SU-DHL-6 (cell line): ENCODE data around the gene NFKBIE.
"Not testable (repeated sequence)": the region's sequence is repeated elsewhere in the genome, so short reads cannot be mapped to it uniquely, and the experiment has no call there.

ENCODE experiments used
- H2AFZ ChIP-seq: fragments of 200-600 bp; sonication (generic); 2 replicates; pipeline ENCODE4 v1.6.1; 2014; ENCODE audit warnings: low read depth, mild to moderate bottlenecking, moderate library complexity, mixed read lengths, antibody characterized with exemption, low read length; ENCODE audit not compliant: severe bottlenecking
- H3F3A ChIP-seq: fragments of 200-600 bp; shearing (Covaris generic); 2 replicates; pipeline ENCODE4 v1.6.0; 2016; ENCODE audit warnings: antibody characterized with exemption, mild to moderate bottlenecking; ENCODE audit not compliant: insufficient read depth
- H3K27ac ChIP-seq: fragments of 200-600 bp; sonication (generic); 2 replicates; pipeline ENCODE4 v1.5.1; 2016; ENCODE audit warnings: low read depth, mild to moderate bottlenecking, low read length, moderate library complexity, mixed read lengths
- H3K27me3 ChIP-seq: fragments of 200-600 bp; sonication (generic), shearing (Covaris generic); 2 replicates; pipeline ENCODE4 v1.6.0; 2014; ENCODE audit warnings: mild to moderate bottlenecking, low read length
- H3K36me3 ChIP-seq: fragments of 200-600 bp; sonication (generic); 2 replicates; pipeline ENCODE4 v1.6.1; 2014; ENCODE audit warnings: mild to moderate bottlenecking, low read length, mixed read lengths
- H3K4me2 ChIP-seq: fragments of 300-600, 200-600 bp; shearing (Covaris generic), sonication (generic); 2 replicates; pipeline ENCODE4 v1.6.0; 2014; ENCODE audit warnings: low read length, low read depth, mild to moderate bottlenecking; ENCODE audit not compliant: poor library complexity, severe bottlenecking
- H3K4me3 ChIP-seq: fragments of 200-600 bp; sonication (generic); 2 replicates; pipeline ENCODE4 v1.5.1; 2014; ENCODE audit warnings: antibody characterized with exemption, low read length, mild to moderate bottlenecking, mixed read lengths; ENCODE audit not compliant: insufficient read depth, poor library complexity, severe bottlenecking
- H3K79me2 ChIP-seq: fragments of 200-600 bp; sonication (generic); 2 replicates; pipeline ENCODE4 v1.6.1; 2014; ENCODE audit warnings: mild to moderate bottlenecking, low read length, moderate library complexity; ENCODE audit not compliant: insufficient read depth
- H3K9ac ChIP-seq: fragments of 200-600 bp; sonication (generic); 2 replicates; pipeline ENCODE4 v1.7.0; 2014; ENCODE audit warnings: mild to moderate bottlenecking, low read length
- H3K9me2 ChIP-seq: fragments of 200-600 bp; sonication (generic); replicated peaks from 2 replicates; pipeline ENCODE4 v1.6.1; 2014; ENCODE audit warnings: low read length; ENCODE audit not compliant: insufficient read depth
- H3K9me3 ChIP-seq: fragments of 200-600 bp; sonication (generic); 2 replicates; pipeline ENCODE4 v1.6.1; 2014; ENCODE audit warnings: low read length, mixed read lengths; ENCODE audit not compliant: insufficient read depth
- H4K20me1 ChIP-seq: fragments of 200-600 bp; sonication (generic); 2 replicates; pipeline ENCODE4 v1.6.1; 2014; ENCODE audit warnings: low read depth, mild to moderate bottlenecking, antibody characterized with exemption, low read length, moderate library complexity, mixed read lengths
- EZH2phosphoT487 ChIP-seq: fragments of 200-600 bp; sonication (generic), shearing (Covaris generic); conservative IDR thresholded peaks from 2 replicates; pipeline ENCODE4 v1.6.1; 2018; ENCODE audit warnings: mild to moderate bottlenecking, antibody characterized with exemption, low read length, moderate library complexity, mixed read lengths
- TF ChIP-seq, protein P1 (sequence below): fragments of 200-600 bp; sonication (generic); IDR thresholded peaks from one replicate; pipeline ENCODE4 v1.5.1; 2017; ENCODE audit warnings: antibody characterized with exemption, mild to moderate bottlenecking, low read length, moderate library complexity; ENCODE audit not compliant: insufficient read depth, poor library complexity, severe bottlenecking

Gene NFKBIE, protein sequence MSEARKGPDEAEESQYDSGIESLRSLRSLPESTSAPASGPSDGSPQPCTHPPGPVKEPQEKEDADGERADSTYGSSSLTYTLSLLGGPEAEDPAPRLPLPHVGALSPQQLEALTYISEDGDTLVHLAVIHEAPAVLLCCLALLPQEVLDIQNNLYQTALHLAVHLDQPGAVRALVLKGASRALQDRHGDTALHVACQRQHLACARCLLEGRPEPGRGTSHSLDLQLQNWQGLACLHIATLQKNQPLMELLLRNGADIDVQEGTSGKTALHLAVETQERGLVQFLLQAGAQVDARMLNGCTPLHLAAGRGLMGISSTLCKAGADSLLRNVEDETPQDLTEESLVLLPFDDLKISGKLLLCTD

DNA sequence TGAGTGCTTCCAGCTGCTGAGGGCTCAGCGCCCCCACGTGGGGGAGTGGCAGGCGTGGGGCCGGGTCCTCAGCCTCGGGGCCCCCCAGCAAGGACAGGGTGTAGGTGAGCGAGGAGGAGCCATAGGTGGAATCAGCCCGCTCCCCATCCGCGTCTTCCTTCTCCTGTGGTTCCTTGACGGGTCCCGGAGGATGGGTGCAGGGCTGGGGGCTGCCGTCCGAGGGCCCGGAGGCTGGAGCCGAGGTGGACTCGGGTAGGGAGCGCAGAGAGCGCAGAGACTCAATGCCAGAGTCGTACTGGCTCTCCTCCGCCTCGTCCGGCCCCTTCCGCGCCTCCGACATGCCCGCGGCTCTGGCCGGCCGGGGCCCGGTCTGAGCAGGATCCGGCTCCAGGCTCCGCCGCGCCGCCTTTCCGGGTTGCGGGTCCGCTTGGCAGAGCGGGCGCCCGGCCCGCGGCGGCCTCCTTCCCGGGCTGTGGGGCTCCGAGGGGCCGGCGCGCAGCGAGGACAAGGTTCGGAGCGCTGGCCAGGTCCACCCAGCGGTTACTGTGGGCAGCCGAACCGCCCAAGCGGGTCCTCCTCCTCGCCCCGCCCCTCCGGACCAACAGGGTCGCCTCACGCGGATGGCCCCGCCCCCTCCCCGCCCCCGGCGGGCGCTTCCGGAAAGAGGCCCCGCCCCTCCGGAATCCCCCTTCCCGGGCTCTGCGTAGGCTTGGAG lies at the start of gene NFKBIE:
TSS of gene NFKBIE (minus strand) at position 545 of the 715 bp plus-strand sequence. CDS start at position 340, 205 bp downstream.
- no peaks in the 10 kb centered on the region for H3K9me3 ChIP-seq
- peak within 1 kb of the TSS; percentile 78 for H3K4me3 ChIP-seq
- H4K20me1 ChIP-seq = no peaks in the 10 kb centered on the region
- peak within 1 kb of the TSS; percentile 29 for H2AFZ ChIP-seq
- no peaks in the 10 kb centered on the region for H3K36me3 ChIP-seq
- peak within 1 kb of the TSS; percentile 80 for H3K9ac ChIP-seq
- H3K79me2 ChIP-seq = peaks cover 29% of the 10 kb centered on the region
- H3K4me2 ChIP-seq = peak within 1 kb of the TSS; percentile 91
- no peaks in the 10 kb centered on the region for H3K9me2 ChIP-seq
- H3K27ac ChIP-seq = peak within 1 kb of the TSS; percentile 86
- H3F3A ChIP-seq = peaks cover 44% of the 10 kb centered on the region
- no peaks in the 10 kb centered on the region for H3K27me3 ChIP-seq
- TF ChIP-seq, protein P1, sequence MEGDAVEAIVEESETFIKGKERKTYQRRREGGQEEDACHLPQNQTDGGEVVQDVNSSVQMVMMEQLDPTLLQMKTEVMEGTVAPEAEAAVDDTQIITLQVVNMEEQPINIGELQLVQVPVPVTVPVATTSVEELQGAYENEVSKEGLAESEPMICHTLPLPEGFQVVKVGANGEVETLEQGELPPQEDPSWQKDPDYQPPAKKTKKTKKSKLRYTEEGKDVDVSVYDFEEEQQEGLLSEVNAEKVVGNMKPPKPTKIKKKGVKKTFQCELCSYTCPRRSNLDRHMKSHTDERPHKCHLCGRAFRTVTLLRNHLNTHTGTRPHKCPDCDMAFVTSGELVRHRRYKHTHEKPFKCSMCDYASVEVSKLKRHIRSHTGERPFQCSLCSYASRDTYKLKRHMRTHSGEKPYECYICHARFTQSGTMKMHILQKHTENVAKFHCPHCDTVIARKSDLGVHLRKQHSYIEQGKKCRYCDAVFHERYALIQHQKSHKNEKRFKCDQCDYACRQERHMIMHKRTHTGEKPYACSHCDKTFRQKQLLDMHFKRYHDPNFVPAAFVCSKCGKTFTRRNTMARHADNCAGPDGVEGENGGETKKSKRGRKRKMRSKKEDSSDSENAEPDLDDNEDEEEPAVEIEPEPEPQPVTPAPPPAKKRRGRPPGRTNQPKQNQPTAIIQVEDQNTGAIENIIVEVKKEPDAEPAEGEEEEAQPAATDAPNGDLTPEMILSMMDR = peak; percentile 90
- no peak for TF ChIP-seq EZH2phosphoT487

DNA sequence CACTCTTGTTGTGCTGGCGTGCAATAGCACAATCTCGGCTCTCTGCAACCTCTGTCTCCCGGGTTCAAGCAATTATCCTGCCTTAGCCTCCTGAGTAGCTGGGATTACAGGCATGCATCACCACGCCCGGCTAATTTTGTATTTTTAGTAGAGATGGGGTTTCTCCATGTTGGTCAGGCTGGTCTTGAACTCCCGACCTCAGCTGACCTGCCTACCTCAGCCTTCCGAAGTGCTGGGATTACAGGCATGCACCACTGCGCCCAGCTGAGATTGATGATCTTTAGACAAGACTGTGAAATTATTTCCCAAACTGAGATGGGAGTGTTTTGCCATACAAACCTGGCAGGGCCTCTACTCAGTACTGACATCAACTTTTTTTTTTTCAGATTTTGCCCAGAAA lies 49.3 kb upstream of the NFKBIE start:
- not testable (repeated sequence) for H3K9me3 ChIP-seq, H3K36me3 ChIP-seq, H3K4me2 ChIP-seq, H3F3A ChIP-seq, H3K27me3 ChIP-seq, H4K20me1 ChIP-seq, H3K9ac ChIP-seq, H2AFZ ChIP-seq, H3K9me2 ChIP-seq, H3K4me3 ChIP-seq, H3K27ac ChIP-seq
- H3K79me2 ChIP-seq = peaks cover 12% of the 10 kb centered on the region; the same call in 1 of the 2 replicates

DNA sequence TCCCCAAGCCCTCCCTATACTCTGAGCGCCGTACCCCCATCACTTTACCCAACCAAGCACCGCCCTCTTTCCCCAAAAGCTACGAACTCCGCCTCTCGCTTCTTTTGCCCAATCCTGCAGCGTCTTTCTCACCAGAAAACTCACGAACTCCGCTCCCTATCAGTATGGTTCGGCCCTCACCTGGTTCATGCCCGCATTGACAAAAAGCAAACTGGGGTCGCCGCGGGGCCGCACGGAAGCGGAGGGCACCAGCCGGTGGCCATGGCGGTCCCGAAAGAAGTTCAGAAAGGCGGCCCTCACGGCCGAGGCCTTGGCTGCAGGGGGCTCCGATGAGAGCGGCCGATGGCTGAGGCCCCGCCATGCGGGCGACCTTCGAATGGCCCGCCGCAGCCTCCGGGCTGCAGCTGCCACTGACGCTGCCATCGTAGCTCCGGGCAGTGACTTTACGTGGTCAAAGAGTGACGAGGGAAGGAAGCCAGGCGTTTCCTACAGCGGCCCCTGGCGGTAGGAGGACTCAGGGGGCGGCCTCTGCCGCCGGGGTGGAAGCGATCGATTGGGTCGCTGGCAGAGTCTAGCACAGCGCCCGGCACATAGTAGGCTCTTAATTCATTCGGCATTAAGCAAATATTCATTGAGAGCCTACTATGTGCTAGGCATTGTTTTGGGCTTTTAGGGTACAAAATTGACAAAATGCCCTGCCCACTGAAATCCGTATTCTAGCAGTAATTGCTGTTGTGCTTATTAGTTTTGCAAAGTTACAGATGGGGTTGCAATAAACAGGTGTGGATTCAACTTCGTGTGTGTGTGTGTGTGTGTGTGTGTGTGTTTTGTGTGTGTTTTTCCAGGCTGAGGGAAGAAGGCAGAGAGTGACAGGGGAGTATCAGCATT lies 47.8 kb upstream of the NFKBIE start, which contains the start of gene AARS2:
TSS of gene AARS2 (minus strand) at position 447 of the 888 bp plus-strand sequence. CDS start at position 423, 24 bp downstream.
- Histone ChIP-seq H3K9me3 (no peaks in the 10 kb centered on the region), H3K27ac (peak within 1 kb of the TSS; percentile 60), H3K4me3 (peak within 1 kb of the TSS; percentile 67), H2AFZ (peak within 1 kb of the TSS; percentile 75), H3K36me3 (no peaks in the 10 kb centered on the region; the same call in 1 of the 2 replicates), H3F3A (no peaks in the 10 kb centered on the region), H3K79me2 (peaks cover 12% of the 10 kb centered on the region; the same call in 1 of the 2 replicates), H3K9ac (peak within 1 kb of the TSS; percentile 74), H3K9me2 (no peaks in the 10 kb centered on the region), H3K27me3 (no peaks in the 10 kb centered on the region), H3K4me2 (peak within 1 kb of the TSS; percentile 75), H4K20me1 (no peaks in the 10 kb centered on the region)
- TF ChIP-seq, protein P1 = peak; percentile 100
- no peak for TF ChIP-seq EZH2phosphoT487
